NCI-H446 treated with DMSO at 0.1 percent for 48 hours (cell line): ENCODE data around the gene GRIP1.
A peak's percentile ranks its signal among the peaks of the same experiment; 100 is the strongest.

Experiments used
- DNase-seq: peaks from one replicate; lab custom pipeline; 2025; lab: John Stamatoyannopoulos, UW

Gene GRIP1

GRCh38 chr12:66447643-66448042, 231.2 kb downstream of the GRIP1 start:
- no peak for DNase-seq

- DNase-seq: no peak
Measured at GRCh38 chr12:66446276-66446675, 232.6 kb downstream of the GRIP1 start.

GRCh38 chr12:66441905-66442559, 236.8 kb downstream of the GRIP1 start:
- DNase-seq: no peak

- no peak for DNase-seq
Measured at GRCh38 chr12:66438601-66439000, 240.3 kb downstream of the GRIP1 start.

- DNase-seq: no peak
Measured at GRCh38 chr12:66430106-66430505, 248.8 kb downstream of the GRIP1 start.

- no peak for DNase-seq
Measured at GRCh38 chr12:66428870-66429269, 250.0 kb downstream of the GRIP1 start.

GRCh38 chr12:66428261-66428660, 250.6 kb downstream of the GRIP1 start:
- no peak for DNase-seq

GRCh38 chr12:66426696-66427095, 252.2 kb downstream of the GRIP1 start:
- no peak for DNase-seq

- no peak for DNase-seq
Measured at GRCh38 chr12:66423266-66423665, 255.6 kb downstream of the GRIP1 start.

- DNase-seq: no peak
Measured at GRCh38 chr12:66418908-66419307, 260.0 kb downstream of the GRIP1 start.

- DNase-seq: no peak
Measured at GRCh38 chr12:66417217-66417616, 261.7 kb downstream of the GRIP1 start.

GRCh38 chr12:66409195-66409871, 269.5 kb downstream of the GRIP1 start:
- peak; percentile 51 for DNase-seq

- no peak for DNase-seq
Measured at GRCh38 chr12:66405395-66405794, 273.5 kb downstream of the GRIP1 start.

GRCh38 chr12:66403746-66404145, 275.1 kb downstream of the GRIP1 start:
- DNase-seq: peak; percentile 74

- DNase-seq: no peak
Measured at GRCh38 chr12:66399911-66400306, 279.0 kb downstream of the GRIP1 start.

GRCh38 chr12:66398931-66399910, 279.7 kb downstream of the GRIP1 start:
- DNase-seq: peak; percentile 68

- peak; percentile 59 for DNase-seq
Measured at GRCh38 chr12:66397574-66398290, 281.1 kb downstream of the GRIP1 start.

- no peak for DNase-seq
Measured at GRCh38 chr12:66393890-66394289, 285.0 kb downstream of the GRIP1 start.

- DNase-seq: no peak
Measured at GRCh38 chr12:66392266-66392915, 286.5 kb downstream of the GRIP1 start.

GRCh38 chr12:66388517-66388916, 290.4 kb downstream of the GRIP1 start:
- no peak for DNase-seq

GRCh38 chr12:66387117-66387516, 291.8 kb downstream of the GRIP1 start:
- peak; percentile 62 for DNase-seq
